GM13977 (cell line): ENCODE measurements around the gene C2.

Source experiments
- DNase-seq: peaks from one replicate; pipeline ENCODE4 v3.0.0; 2012; ENCODE audit warnings: low spot score
- CTCF ChIP-seq: IDR thresholded peaks from 2 replicates; pipeline ENCODE4 v1.5.1; 2012; ENCODE audit warnings: mild to moderate bottlenecking, control low read depth; ENCODE audit not compliant: insufficient read depth; ENCODE audit errors: extremely low read depth, missing control alignments
- in situ Hi-C: fragments of 300-500 bp; cut with MboI; formaldehyde crosslinking; loops from one replicate; pipeline ENCODE4 v1.12.0; 2022; ENCODE audit warnings: low sequenced_read_pairs, low pct_unique_long_range_greater_than_20kb, mixed read lengths, inconsistent platforms; ENCODE audit not compliant: unreplicated experiment

C2 gene

GRCh38 chr6:31881136-31881859 lies 46.2 kb upstream of the C2 start:
- no peak for DNase-seq
- TF ChIP-seq CTCF: no peak
- in situ Hi-C loops: no loop called here

- in situ Hi-C loops: no loop called here
- no peak for DNase-seq
- no peak for TF ChIP-seq CTCF
Observed at GRCh38 chr6:31882344-31882743, 45.2 kb upstream of the C2 start.

- in situ Hi-C loops: no loop called here
- no peak for TF ChIP-seq CTCF
- DNase-seq: no peak
Observed at GRCh38 chr6:31883676-31884075, 43.8 kb upstream of the C2 start.

- no peak for TF ChIP-seq CTCF
- in situ Hi-C loops: no loop called here
- no peak for DNase-seq
Observed at GRCh38 chr6:31884528-31885035, 42.9 kb upstream of the C2 start.

- TF ChIP-seq CTCF: no peak
- no peak for DNase-seq
- in situ Hi-C loops: no loop called here
Observed at GRCh38 chr6:31886541-31886991, 41.0 kb upstream of the C2 start.

GRCh38 chr6:31887173-31888007 lies 40.1 kb upstream of the C2 start:
- DNase-seq: no peak
- in situ Hi-C loops: no loop called here
- TF ChIP-seq CTCF: no peak
